Mucosa of rectum (tissue), 2 donors: ENCODE results near the gene IGSF22.
A peak's percentile ranks its signal among the peaks of the same experiment; 100 is the strongest.

Experiments
- H3K27ac ChIP-seq, 2 donors: one replicate each; pipeline ENCODE4 v1.7.0; 2013; ENCODE audit warnings: inconsistent platforms in 2 of 2, low read depth in 2 of 2, low read length in 2 of 2
- H3K27me3 ChIP-seq, 2 donors: one replicate each; pipeline ENCODE4 v1.7.0; 2013; ENCODE audit warnings: low read length in 2 of 2; ENCODE audit not compliant: control insufficient read depth in 2 of 2, insufficient read depth in 2 of 2
- H3K36me3 ChIP-seq, 2 donors: one replicate each; pipeline ENCODE4 v1.7.0; 2013; ENCODE audit warnings: low read length in 2 of 2; ENCODE audit not compliant: control insufficient read depth in 2 of 2, insufficient read depth in 2 of 2
- H3K4me1 ChIP-seq, 2 donors: one replicate each; pipeline ENCODE4 v1.7.0; 2013; ENCODE audit warnings: low read length in 2 of 2, mild to moderate bottlenecking in 1 of 2; ENCODE audit not compliant: control insufficient read depth in 2 of 2, insufficient read depth in 2 of 2
- H3K4me3 ChIP-seq, 2 donors: one replicate each; pipeline ENCODE4 v1.7.0; 2013; ENCODE audit warnings: low read length in 2 of 2
- H3K9ac ChIP-seq, 2 donors: one replicate each; pipeline ENCODE4 v1.7.0; 2013; ENCODE audit warnings: low read length in 2 of 2, low read depth in 1 of 2, mild to moderate bottlenecking in 1 of 2
- H3K9me3 ChIP-seq, 2 donors: one replicate each; pipeline ENCODE4 v1.7.0; 2013; ENCODE audit warnings: low read length in 2 of 2; ENCODE audit not compliant: control insufficient read depth in 2 of 2
- donor health status: healthy.
- donor health status: Normal muscosa, but diverticular disease.

IGSF22 gene

DNA sequence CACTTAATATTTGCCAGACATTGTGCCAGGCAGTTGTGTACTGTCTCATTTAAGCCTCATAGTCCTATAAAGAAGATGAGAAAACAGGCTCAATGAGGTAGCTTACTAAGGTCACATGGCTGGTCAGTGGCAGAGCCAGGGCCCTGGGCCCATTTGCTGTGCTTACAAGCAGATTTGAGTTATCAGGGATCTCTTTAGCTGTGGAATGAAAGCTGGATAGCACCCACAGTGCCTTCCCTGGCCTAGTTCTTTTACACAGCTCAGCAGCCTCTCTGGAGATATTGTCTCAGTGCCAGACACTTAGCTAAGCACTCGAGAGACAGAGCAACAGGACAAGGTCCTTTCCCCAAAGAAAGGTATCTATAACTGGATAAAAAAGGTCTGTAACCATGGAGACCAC lies 21.3 kb downstream of the IGSF22 start:
- Histone ChIP-seq H3K27ac (no peak overlapping the region), H3K9me3 (no peaks in the 10 kb centered on the region), H3K9ac (no peak overlapping the region), H3K36me3 (no peaks in the 10 kb centered on the region), H3K4me3 (no peak overlapping the region), H3K4me1 (peaks cover 12 to 17% of the 10 kb centered on the region in 2 donors), H3K27me3 (peaks cover 0 to 2% of the 10 kb centered on the region in 2 donors)

DNA sequence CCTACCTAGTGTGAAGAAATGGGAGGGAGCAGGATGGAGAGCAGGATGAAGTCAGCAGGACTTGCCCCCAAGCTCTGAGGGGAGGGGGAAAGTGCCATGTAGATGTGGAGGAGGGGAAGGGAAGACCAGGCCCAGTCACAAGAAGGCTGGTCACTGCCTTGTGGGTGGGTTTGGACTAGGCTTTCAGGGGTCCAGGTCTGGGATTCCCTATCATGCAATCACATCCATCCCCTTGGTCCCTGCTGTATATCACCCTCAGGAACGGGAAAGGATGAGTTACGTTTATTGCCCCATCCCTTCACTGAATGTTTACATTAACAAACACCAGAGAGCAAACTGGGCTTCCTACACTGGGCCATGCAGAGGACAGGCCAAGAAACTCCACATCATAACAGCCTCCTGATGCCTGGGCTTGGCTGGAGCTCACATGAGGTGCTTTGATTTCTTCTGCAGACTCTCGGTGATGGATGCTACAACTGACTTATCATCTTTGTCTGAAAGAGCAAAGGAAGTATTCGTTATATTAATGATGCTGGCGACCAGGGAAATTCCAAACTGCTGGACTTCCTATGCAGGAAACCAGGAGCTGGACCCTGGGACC lies 21.8 kb downstream of the IGSF22 start:
- Histone ChIP-seq H3K9ac (no peak overlapping the region), H3K36me3 (no peaks in the 10 kb centered on the region), H3K9me3 (no peaks in the 10 kb centered on the region), H3K4me1 (peaks cover 12 to 20% of the 10 kb centered on the region in 2 donors), H3K4me3 (no peak overlapping the region), H3K27me3 (peaks cover 0 to 4% of the 10 kb centered on the region in 2 donors), H3K27ac (no peak overlapping the region)

DNA sequence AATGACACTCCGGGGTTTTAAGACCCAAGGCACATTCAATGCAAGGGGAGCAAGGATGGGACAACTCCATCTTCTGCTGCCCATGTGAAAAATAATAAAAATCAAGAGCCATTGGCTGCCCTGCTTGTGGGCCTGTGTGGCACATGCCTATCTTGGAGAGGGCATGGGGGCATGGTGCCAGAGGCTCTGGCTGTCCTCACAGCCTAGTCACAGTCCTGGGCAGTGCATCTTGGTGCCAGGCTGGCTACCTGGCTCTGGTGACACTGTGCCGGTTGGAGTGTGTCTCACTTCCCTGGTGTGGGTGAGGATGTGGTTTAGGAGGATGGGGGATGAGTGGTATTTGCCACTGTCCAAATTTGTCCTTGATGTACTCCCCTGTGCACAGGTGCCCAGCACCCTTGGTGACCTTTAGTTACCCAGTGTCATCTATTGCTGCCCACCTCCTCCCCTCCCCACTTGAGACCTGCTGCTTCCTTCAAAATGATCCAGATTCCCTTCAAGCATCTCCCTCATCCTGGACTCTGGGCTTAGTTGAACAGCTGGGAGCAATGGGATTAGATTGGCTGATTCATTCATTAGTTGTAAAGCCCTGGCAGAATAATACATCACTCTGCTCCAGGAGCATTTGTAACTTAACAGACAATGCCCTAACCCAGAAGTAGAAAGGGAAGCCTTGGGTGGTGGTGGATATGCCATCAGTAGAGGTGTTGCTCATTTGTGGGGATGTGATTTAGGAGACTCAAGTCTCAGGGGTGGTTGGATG lies 22.8 kb downstream of the IGSF22 start:
- Histone ChIP-seq H3K9me3 (no peaks in the 10 kb centered on the region), H3K4me3 (no peak overlapping the region), H3K27me3 (peaks cover 0 to 4% of the 10 kb centered on the region in 2 donors), H3K4me1 (peaks cover 12 to 20% of the 10 kb centered on the region in 2 donors), H3K9ac (no peak overlapping the region), H3K36me3 (no peaks in the 10 kb centered on the region), H3K27ac (no peak overlapping the region)

DNA sequence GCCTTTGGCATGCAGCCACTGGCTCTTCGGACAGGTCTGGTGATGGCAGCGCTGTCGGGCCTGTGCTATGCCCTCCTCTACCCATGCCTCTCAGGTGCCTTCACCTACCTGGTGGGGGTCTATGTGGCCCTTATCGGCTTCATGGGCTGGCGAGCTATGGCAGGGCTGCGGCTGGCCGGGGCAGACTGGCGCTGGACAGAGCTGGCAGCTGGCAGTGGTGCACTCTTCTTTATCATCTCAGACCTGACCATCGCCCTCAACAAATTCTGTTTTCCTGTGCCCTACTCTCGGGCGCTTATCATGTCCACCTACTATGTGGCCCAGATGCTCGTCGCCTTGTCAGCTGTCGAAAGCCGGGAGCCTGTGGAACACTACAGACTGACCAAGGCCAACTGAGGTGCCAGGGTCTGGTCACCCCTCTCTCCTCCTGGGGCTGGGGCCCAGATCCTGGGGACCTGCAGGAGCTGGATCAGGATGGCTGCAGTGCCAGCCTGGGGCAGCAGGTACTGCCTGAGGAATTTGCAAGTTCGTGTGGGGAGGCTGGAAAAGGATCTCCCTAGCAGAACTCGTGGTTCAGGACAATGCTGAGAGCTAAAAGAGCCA lies 24.3 kb downstream of the IGSF22 start:
- H3K9me3 ChIP-seq = no peaks in the 10 kb centered on the region
- peaks cover 0 to 4% of the 10 kb centered on the region in 2 donors for H3K27me3 ChIP-seq
- peaks cover 9 to 16% of the 10 kb centered on the region in 2 donors for H3K4me1 ChIP-seq
- no peaks in the 10 kb centered on the region for H3K36me3 ChIP-seq
- H3K4me3 ChIP-seq = no peak overlapping the region
- no peak overlapping the region for H3K27ac ChIP-seq
- H3K9ac ChIP-seq = no peak overlapping the region

DNA sequence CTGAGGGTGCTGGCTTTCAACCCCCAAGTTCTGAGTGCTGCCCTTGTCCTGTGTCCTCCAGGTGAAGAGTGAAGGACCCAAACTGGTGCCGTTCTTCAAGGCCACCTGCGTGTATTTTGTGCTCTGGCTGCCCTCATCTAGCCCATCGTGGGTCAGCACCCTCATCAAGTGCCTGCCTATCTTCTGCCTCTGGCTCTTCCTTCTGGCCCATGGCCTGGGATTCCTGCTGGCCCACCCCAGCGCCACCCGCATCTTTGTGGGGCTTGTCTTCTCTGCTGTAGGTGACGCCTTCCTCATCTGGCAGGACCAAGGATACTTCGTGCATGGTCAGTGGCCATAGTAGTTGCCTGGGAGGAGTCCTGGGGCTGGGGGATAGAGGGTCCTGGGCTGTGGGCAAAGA lies 25.1 kb downstream of the IGSF22 start:
- no peak overlapping the region for H3K9ac ChIP-seq
- peaks cover 9 to 12% of the 10 kb centered on the region in 2 donors for H3K4me1 ChIP-seq
- H3K27ac ChIP-seq = no peak overlapping the region
- H3K36me3 ChIP-seq = no peaks in the 10 kb centered on the region
- H3K27me3 ChIP-seq = peaks cover 0 to 4% of the 10 kb centered on the region in 2 donors
- H3K9me3 ChIP-seq = no peaks in the 10 kb centered on the region
- no peak overlapping the region for H3K4me3 ChIP-seq

DNA sequence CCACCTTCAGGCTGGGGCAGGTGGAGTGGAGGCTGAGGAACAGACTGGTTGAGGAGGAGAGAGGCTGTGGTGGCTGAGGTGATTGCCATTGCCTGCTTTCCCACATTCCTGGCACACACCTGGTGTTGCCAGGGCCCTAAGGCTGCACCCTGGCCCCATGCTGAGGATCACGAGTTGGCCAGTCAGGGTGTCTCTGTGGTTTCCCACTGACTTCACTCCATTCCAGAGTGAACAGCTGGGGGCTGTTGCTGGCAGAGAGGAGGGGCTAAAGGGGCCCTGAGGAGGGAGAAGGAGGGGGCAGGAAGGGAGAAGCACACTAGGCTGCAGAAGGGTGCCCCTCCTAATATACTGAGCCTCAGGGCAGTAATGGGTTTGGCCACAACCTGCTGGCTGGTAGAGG lies 25.6 kb downstream of the IGSF22 start:
- H3K27ac ChIP-seq = no peak overlapping the region
- H3K27me3 ChIP-seq = peaks cover 0 to 4% of the 10 kb centered on the region in 2 donors
- no peak overlapping the region for H3K4me3 ChIP-seq
- H3K4me1 ChIP-seq = peaks cover 4 to 7% of the 10 kb centered on the region in 2 donors
- no peaks in the 10 kb centered on the region for H3K36me3 ChIP-seq
- no peaks in the 10 kb centered on the region for H3K9me3 ChIP-seq
- H3K9ac ChIP-seq = no peak overlapping the region

DNA sequence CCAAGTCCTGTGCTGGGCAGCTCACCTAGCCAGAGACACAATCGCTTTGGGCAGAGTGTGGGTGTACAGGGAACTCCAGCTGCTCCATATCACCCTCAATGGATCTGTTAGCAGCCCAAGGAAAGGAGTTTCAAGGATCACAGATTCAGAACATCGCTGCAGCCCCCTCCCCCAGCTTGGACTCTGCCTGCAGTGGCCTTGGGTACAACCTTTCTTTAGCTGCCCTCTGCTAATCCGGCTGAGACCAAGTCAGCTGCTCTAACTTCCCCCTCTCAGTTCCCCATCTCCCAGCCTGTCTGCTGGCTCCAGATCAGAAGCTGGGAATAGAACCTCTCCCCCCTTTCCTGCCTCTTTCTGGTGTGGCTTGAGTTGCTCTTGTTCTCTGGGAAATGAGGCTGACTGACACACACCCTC lies 26.1 kb downstream of the IGSF22 start:
- H3K27me3 ChIP-seq = peaks cover 0 to 4% of the 10 kb centered on the region in 2 donors
- H3K36me3 ChIP-seq = no peaks in the 10 kb centered on the region
- peak overlapping the region; percentile 2 to 27 for H3K27ac ChIP-seq
- no peak overlapping the region for H3K9ac ChIP-seq
- H3K4me1 ChIP-seq = peaks cover 0 to 2% of the 10 kb centered on the region in 2 donors
- no peaks in the 10 kb centered on the region for H3K9me3 ChIP-seq
- peak overlapping the region; percentile 60 to 70 for H3K4me3 ChIP-seq

DNA sequence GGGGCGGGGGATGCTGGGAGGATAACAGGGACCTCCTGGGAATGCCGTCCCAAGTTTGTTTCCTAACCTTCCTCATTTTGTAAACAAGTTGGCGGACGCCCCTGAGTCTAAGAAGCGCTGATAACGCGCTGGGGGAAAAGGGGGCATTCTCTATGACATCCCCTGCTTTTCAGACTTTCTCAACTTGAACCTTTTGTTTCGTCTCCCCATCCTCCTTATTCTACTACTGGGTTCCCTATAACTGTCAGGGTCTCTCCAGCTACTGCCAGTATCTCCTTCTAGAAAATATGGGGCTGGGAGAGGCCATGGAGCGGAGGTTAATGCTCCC lies 26.8 kb downstream of the IGSF22 start:
- H3K4me1 ChIP-seq = peaks cover 0 to 2% of the 10 kb centered on the region in 2 donors
- H3K9ac ChIP-seq = peak overlapping the region; percentile 14 to 71

DNA sequence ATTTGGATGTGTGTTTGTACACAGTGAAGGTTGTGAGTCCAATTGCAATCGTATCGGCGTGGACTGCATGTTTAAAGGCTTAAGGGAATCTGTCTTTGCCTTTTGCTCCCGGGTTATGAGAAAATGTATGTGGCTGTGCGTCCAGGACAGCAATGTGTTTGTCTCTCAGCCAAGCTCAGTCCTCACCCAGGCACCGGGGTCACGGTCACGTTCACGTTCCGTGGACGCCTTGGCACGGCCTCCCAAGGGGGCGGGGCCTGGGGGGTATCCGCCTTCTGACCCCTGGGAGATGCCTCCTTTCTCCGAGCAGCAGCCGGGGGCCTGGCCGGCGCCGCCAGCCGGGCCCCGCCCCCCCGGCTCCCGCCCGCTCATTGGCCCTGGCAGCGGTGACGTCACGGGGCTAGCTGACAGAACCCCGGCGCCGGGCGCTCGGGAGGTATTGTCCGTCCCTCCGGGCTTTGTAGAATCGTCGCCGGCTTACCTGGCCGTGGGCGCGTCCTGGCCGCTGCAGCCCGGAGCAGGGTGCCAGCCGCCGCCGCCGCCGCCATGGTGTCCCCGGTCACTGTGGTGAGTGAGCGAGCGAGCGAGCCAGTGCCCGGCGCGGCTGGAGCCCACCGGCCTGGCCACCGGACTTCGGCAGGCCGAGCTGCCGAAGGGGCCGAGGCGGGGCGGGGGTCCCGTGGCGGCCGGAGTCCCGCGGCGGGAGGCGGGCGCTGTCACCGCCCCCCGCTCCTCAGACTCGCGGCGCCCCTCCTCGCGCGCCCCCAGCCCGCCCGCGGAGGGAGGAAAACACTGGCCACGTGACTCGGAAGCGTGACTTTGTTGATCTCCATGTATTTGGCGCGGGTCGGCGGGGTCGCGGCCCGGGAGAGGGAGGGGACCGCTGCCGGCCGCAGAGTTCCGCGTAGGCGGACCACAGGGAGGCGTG lies 27.4 kb downstream of the IGSF22 start, which contains the start of gene TMEM86A:
TMEM86A (plus strand) TSS at position 439 of the 928 bp plus-strand sequence; CDS start at position 547, 108 bp downstream.
- H3K4me3 ChIP-seq = peak within 1 kb of the TSS; percentile 60 to 70
- no peaks in the 10 kb centered on the region for H3K9me3 ChIP-seq
- peaks cover 0 to 2% of the 10 kb centered on the region in 2 donors for H3K4me1 ChIP-seq
- no peaks in the 10 kb centered on the region for H3K36me3 ChIP-seq
- peak within 1 kb of the TSS; percentile 35 to 71 for H3K9ac ChIP-seq
- peaks cover 2 to 4% of the 10 kb centered on the region in 2 donors for H3K27me3 ChIP-seq
- peak within 1 kb of the TSS; percentile 32 to 60 for H3K27ac ChIP-seq

More for the DNA sequence above, 26.8 kb downstream of the IGSF22 start:
- H3K4me3 ChIP-seq = peak overlapping the region; percentile 60 to 70
- H3K36me3 ChIP-seq = no peaks in the 10 kb centered on the region
- H3K27me3 ChIP-seq = peaks cover 0 to 4% of the 10 kb centered on the region in 2 donors
- peak overlapping the region; percentile 32 to 60 for H3K27ac ChIP-seq
- H3K9me3 ChIP-seq = no peaks in the 10 kb centered on the region
